Measurements from ENCODE around the gene TFAM.
A peak's percentile ranks its signal among the peaks of the same experiment; 100 is the strongest.

Gene TFAM

DNA sequence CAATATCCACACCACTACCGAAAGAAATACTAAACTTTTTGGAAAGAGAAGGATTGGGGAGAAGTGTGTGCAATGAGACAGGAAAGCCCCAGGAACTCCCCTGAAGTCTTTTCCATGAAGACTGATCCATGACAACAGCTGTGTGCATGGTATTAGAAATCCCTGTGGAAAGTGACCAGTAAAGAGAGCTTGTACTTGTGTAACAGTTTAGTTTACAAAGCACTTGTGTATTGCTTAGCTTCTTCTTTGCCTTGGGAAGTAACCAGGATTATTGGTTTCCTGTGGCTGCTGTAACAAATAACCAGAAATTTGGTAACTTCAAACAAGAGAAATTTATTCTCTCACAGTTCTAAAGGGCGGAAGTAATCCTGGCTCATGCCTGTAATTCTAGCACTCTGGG lies 18.8 kb downstream of the TFAM start:
- Histone ChIP-seq H2BK120ac (ENCODE audit: low read depth, low read length) (no peak overlapping the region), H3K23ac (ENCODE audit: low read length in 2 of 2) (no peak overlapping the region), H4K91ac (ENCODE audit: low read length) (no peak overlapping the region), H2BK5ac (ENCODE audit: low read depth, low read length, poor library complexity, severe bottlenecking) (no peak overlapping the region), H3K4me1 (ENCODE audit: control insufficient read depth, insufficient read depth, low read depth, low read length) (no peaks in the 10 kb centered on the region), H3K18ac (ENCODE audit: low read depth in 1 of 2, low read length in 2 of 2) (no peak overlapping the region), H2BK12ac (ENCODE audit: low read length in 2 of 2) (no peak overlapping the region), H3K9me3 (ENCODE audit: control insufficient read depth, low read length) (no peaks in the 10 kb centered on the region), H3K9ac (ENCODE audit: low read length) (no peak overlapping the region), H3K27me3 (ENCODE audit: control insufficient read depth in 1 of 2, insufficient read depth in 1 of 2, low read length in 2 of 2) (no peaks in the 10 kb centered on the region), H3K36me3 (ENCODE audit: control insufficient read depth in 1 of 2, insufficient read depth in 2 of 2, low read depth in 1 of 2, low read length in 2 of 2) (no peaks in the 10 kb centered on the region), H3K14ac (ENCODE audit: low read length in 2 of 2) (no peak overlapping the region), H3K79me1 (replicated peaks; ENCODE audit: low read length, poor library complexity, severe bottlenecking) (no peaks in the 10 kb centered on the region), H3K4me2 (ENCODE audit: low read length, poor library complexity, severe bottlenecking) (no peak overlapping the region), H4K8ac (ENCODE audit: low read length) (no peak overlapping the region), H3K27ac (ENCODE audit: low read length, poor library complexity, severe bottlenecking) (no peak overlapping the region), H2BK15ac (ENCODE audit: low read depth, poor library complexity, severe bottlenecking) (no peak overlapping the region), H2AK5ac (ENCODE audit: low read length, severe bottlenecking) (no peak overlapping the region), H3K4me3 (ENCODE audit: insufficient read depth in 1 of 2, low read depth in 1 of 2, low read length in 2 of 2) (no peak overlapping the region), H2AFZ (ENCODE audit: low read depth, low read length) (no peak overlapping the region), H3K4ac (ENCODE audit: low read depth in 1 of 2, low read length in 2 of 2) (no peak overlapping the region)
- 86% methylated on average over 2 of the region's 2 CpGs for WGBS
- peak; percentile 78 for DNase-seq

DNA sequence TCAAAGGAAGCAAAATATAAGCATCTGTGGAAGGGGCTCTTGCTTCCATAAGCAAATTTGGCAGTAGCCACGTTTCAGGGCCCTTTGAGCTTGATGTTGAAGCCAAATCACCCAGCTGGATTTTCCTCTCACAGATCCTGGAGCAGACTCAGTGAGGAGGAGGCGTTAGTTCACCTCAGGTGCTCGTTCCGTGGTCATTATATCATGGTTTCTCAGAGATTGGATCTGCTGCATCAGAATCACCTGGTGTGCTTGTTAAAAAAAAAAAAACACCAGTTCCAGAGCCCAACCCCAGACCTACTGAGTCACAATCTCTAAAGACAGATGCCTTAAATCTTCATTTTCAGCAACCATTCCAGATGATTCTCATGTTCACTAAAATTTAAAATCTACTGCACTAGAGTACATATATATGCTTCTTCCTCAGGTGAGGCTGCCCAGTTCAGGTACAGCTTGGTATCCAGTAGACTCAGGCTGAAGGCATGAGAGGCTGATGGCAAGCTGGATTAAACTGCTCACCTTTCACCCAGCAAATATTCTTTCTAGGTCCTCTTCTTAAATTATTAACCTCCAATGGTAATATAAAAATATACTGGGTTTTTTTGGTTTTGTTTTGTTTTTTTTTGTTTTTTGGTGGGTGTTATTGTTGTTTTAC lies 24.9 kb downstream of the TFAM start:
- Histone ChIP-seq H3K23ac (ENCODE audit: low read length in 2 of 2) (no peak overlapping the region), H3K14ac (ENCODE audit: low read length in 2 of 2) (no peak overlapping the region), H3K4ac (ENCODE audit: low read depth in 1 of 2, low read length in 2 of 2) (no peak overlapping the region), H3K4me2 (ENCODE audit: low read length, poor library complexity, severe bottlenecking) (no peak overlapping the region), H3K4me1 (ENCODE audit: control insufficient read depth, insufficient read depth, low read depth, low read length) (peaks cover 2% of the 10 kb centered on the region), H3K18ac (ENCODE audit: low read depth in 1 of 2, low read length in 2 of 2) (no peak overlapping the region), H2BK120ac (ENCODE audit: low read depth, low read length) (no peak overlapping the region), H3K4me3 (ENCODE audit: insufficient read depth in 1 of 2, low read depth in 1 of 2, low read length in 2 of 2) (no peak overlapping the region), H3K9ac (ENCODE audit: low read length) (no peak overlapping the region), H2BK12ac (ENCODE audit: low read length in 2 of 2) (no peak overlapping the region), H4K8ac (ENCODE audit: low read length) (no peak overlapping the region), H3K27ac (ENCODE audit: low read length, poor library complexity, severe bottlenecking) (no peak overlapping the region), H3K79me1 (replicated peaks; ENCODE audit: low read length, poor library complexity, severe bottlenecking) (peaks cover 1% of the 10 kb centered on the region), H3K27me3 (ENCODE audit: control insufficient read depth in 1 of 2, insufficient read depth in 1 of 2, low read length in 2 of 2) (no peaks in the 10 kb centered on the region), H2BK5ac (ENCODE audit: low read depth, low read length, poor library complexity, severe bottlenecking) (no peak overlapping the region), H2BK15ac (ENCODE audit: low read depth, poor library complexity, severe bottlenecking) (no peak overlapping the region), H3K36me3 (ENCODE audit: control insufficient read depth in 1 of 2, insufficient read depth in 2 of 2, low read depth in 1 of 2, low read length in 2 of 2) (no peaks in the 10 kb centered on the region), H4K91ac (ENCODE audit: low read length) (no peak overlapping the region), H2AK5ac (ENCODE audit: low read length, severe bottlenecking) (peak overlapping the region; percentile 22), H2AFZ (ENCODE audit: low read depth, low read length) (no peak overlapping the region), H3K9me3 (ENCODE audit: control insufficient read depth, low read length) (no peaks in the 10 kb centered on the region)
- 77% methylated on average over 3 of the region's 4 CpGs for WGBS
- DNase-seq, result no peak

- H3K4ac ChIP-seq (ENCODE audit: low read depth in 1 of 2, low read length in 2 of 2), result no peak overlapping the region
- WGBS, result 19% methylated on average over 1 of the region's 2 CpGs
- H3K4me2 ChIP-seq (ENCODE audit: low read length, poor library complexity, severe bottlenecking), result no peak overlapping the region
- peak overlapping the region; percentile 9 for H3K27ac ChIP-seq (ENCODE audit: low read length, poor library complexity, severe bottlenecking)
- H2BK12ac ChIP-seq (ENCODE audit: low read length in 2 of 2), result no peak overlapping the region
- peaks cover 7% of the 10 kb centered on the region for H3K79me1 ChIP-seq (replicated peaks; ENCODE audit: low read length, poor library complexity, severe bottlenecking)
- no peak overlapping the region for H2AK5ac ChIP-seq (ENCODE audit: low read length, severe bottlenecking)
- H3K36me3 ChIP-seq (ENCODE audit: control insufficient read depth in 1 of 2, insufficient read depth in 2 of 2, low read depth in 1 of 2, low read length in 2 of 2), result no peaks in the 10 kb centered on the region
- no peak overlapping the region for H3K23ac ChIP-seq (ENCODE audit: low read length in 2 of 2)
- no peak overlapping the region for H4K8ac ChIP-seq (ENCODE audit: low read length)
- no peak overlapping the region for H3K4me3 ChIP-seq (ENCODE audit: insufficient read depth in 1 of 2, low read depth in 1 of 2, low read length in 2 of 2)
- H3K9ac ChIP-seq (ENCODE audit: low read length), result peak overlapping the region; percentile 52
- H4K91ac ChIP-seq (ENCODE audit: low read length), result no peak overlapping the region
- H3K4me1 ChIP-seq (ENCODE audit: control insufficient read depth, insufficient read depth, low read depth, low read length), result peaks cover 4% of the 10 kb centered on the region
- no peak overlapping the region for H2BK5ac ChIP-seq (ENCODE audit: low read depth, low read length, poor library complexity, severe bottlenecking)
- H3K18ac ChIP-seq (ENCODE audit: low read depth in 1 of 2, low read length in 2 of 2), result no peak overlapping the region
- no peak overlapping the region for H2BK120ac ChIP-seq (ENCODE audit: low read depth, low read length)
- H3K27me3 ChIP-seq (ENCODE audit: control insufficient read depth in 1 of 2, insufficient read depth in 1 of 2, low read length in 2 of 2), result no peaks in the 10 kb centered on the region
- H3K9me3 ChIP-seq (ENCODE audit: control insufficient read depth, low read length), result no peaks in the 10 kb centered on the region
- no peak overlapping the region for H2BK15ac ChIP-seq (ENCODE audit: low read depth, poor library complexity, severe bottlenecking)
- no peak overlapping the region for H3K14ac ChIP-seq (ENCODE audit: low read length in 2 of 2)
- H2AFZ ChIP-seq (ENCODE audit: low read depth, low read length), result no peak overlapping the region
- peak; percentile 51 for DNase-seq
These were observed 27.3 kb downstream of the TFAM start for GRCh38 chr10:58412502-58412961.

DNA sequence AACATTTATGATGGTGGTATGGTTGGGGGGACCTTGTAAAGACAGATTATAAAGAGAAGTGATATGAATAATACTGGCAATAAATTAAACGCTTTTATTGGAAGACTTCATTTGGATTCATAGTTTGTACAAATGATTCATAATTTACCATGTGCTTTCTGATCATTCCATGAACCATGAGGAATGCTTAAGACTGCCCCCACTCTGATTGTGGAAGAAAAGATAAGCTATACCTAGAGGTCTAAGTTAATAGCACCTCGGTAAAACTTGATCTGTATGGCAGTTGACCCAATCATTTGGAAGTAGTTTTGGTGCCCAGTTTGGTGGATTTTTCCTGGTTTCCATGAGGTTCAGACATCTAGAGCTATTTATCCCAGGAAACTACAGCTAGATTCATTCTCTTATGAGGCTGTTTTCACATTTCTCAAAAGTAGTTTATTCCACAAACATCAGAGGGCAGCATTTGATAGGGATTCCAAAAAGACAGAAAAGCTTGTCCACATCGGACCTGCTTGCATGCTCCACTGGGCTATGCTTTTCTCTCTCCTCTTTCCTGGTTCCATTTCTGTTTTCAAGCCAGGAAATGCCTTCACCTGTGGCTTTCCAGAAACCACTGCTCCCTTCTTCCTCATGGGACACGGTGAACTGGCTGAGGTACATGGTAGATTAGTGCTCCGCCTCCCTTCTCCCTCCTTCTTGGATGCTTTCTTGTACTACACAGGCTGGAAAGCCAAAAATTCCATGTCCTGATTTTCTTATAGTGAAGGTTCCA lies 29.2 kb downstream of the TFAM start:
- Histone ChIP-seq H3K14ac (ENCODE audit: low read length in 2 of 2) (no peak overlapping the region), H3K9me3 (ENCODE audit: control insufficient read depth, low read length) (no peaks in the 10 kb centered on the region), H3K27ac (ENCODE audit: low read length, poor library complexity, severe bottlenecking) (peak overlapping the region; percentile 62), H2BK12ac (ENCODE audit: low read length in 2 of 2) (no peak overlapping the region), H4K8ac (ENCODE audit: low read length) (peak overlapping the region; percentile 49), H3K4ac (ENCODE audit: low read depth in 1 of 2, low read length in 2 of 2) (no peak overlapping the region), H3K36me3 (ENCODE audit: control insufficient read depth in 1 of 2, insufficient read depth in 2 of 2, low read depth in 1 of 2, low read length in 2 of 2) (no peaks in the 10 kb centered on the region), H2BK5ac (ENCODE audit: low read depth, low read length, poor library complexity, severe bottlenecking) (no peak overlapping the region), H3K79me1 (replicated peaks; ENCODE audit: low read length, poor library complexity, severe bottlenecking) (peaks cover 7% of the 10 kb centered on the region), H2AFZ (ENCODE audit: low read depth, low read length) (no peak overlapping the region), H3K9ac (ENCODE audit: low read length) (peak overlapping the region; percentile 74), H3K27me3 (ENCODE audit: control insufficient read depth in 1 of 2, insufficient read depth in 1 of 2, low read length in 2 of 2) (no peaks in the 10 kb centered on the region), H3K4me1 (ENCODE audit: control insufficient read depth, insufficient read depth, low read depth, low read length) (peaks cover 4% of the 10 kb centered on the region), H4K91ac (ENCODE audit: low read length) (no peak overlapping the region), H2AK5ac (ENCODE audit: low read length, severe bottlenecking) (peak overlapping the region; percentile 95), H3K18ac (ENCODE audit: low read depth in 1 of 2, low read length in 2 of 2) (no peak overlapping the region), H2BK120ac (ENCODE audit: low read depth, low read length) (no peak overlapping the region), H2BK15ac (ENCODE audit: low read depth, poor library complexity, severe bottlenecking) (no peak overlapping the region), H3K4me3 (ENCODE audit: insufficient read depth in 1 of 2, low read depth in 1 of 2, low read length in 2 of 2) (peak overlapping the region in 1 of 2 experiments; percentile 48), H3K4me2 (ENCODE audit: low read length, poor library complexity, severe bottlenecking) (no peak overlapping the region), H3K23ac (ENCODE audit: low read length in 2 of 2) (no peak overlapping the region)
- peak; percentile 59 for DNase-seq
- WGBS, result 63% methylated on average over 4 of the region's 5 CpGs
